Measurements from ENCODE around the gene NRXN3. TPM values are rescaled to one million over a fixed set of nuclear protein-coding genes. Genes with fewer than 3 reads are reported as not detected.
"Not testable (repeated sequence)": the region's sequence is repeated elsewhere in the genome, so short reads cannot be mapped to it uniquely, and the experiment has no call there.

Gene NRXN3
- polyA plus RNA-seq, 5 donors = 1.3 to 1.9 (median 1.4) TPM

- DNase-seq = peak; percentile 72
Measured at GRCh38 chr14:78997811-78998210, 827.6 kb downstream of the NRXN3 start.

- no peak for DNase-seq
Measured at GRCh38 chr14:79009286-79009685, 839.1 kb downstream of the NRXN3 start.

GRCh38 chr14:79011091-79011919 is 841.1 kb downstream of the NRXN3 start:
- DNase-seq = peak in 1 of 2 donors; percentile 9

- DNase-seq = no peak
Measured at GRCh38 chr14:79011920-79012204, 841.7 kb downstream of the NRXN3 start.

- DNase-seq = no peak
Measured at GRCh38 chr14:79016828-79017505, 846.8 kb downstream of the NRXN3 start.

GRCh38 chr14:79017561-79017960 is 847.4 kb downstream of the NRXN3 start:
- no peak for DNase-seq

- DNase-seq = no peak
Measured at GRCh38 chr14:79018836-79019235, 848.7 kb downstream of the NRXN3 start.

GRCh38 chr14:79019898-79020297 is 849.7 kb downstream of the NRXN3 start:
- DNase-seq = not testable (repeated sequence)

- no peak for DNase-seq
Measured at GRCh38 chr14:79021766-79022165, 851.6 kb downstream of the NRXN3 start.

- no peak for DNase-seq
Measured at GRCh38 chr14:79027138-79027537, 857.0 kb downstream of the NRXN3 start.

GRCh38 chr14:79028281-79028680 is 858.1 kb downstream of the NRXN3 start:
- no peak for DNase-seq

GRCh38 chr14:79036441-79036840 is 866.3 kb downstream of the NRXN3 start:
- no peak for DNase-seq

GRCh38 chr14:79037106-79037505 is 866.9 kb downstream of the NRXN3 start:
- DNase-seq = no peak

GRCh38 chr14:79037593-79037992 is 867.4 kb downstream of the NRXN3 start:
- no peak for DNase-seq

GRCh38 chr14:79040790-79041189 is 870.6 kb downstream of the NRXN3 start:
- DNase-seq = no peak

GRCh38 chr14:79043194-79043889 is 873.2 kb downstream of the NRXN3 start:
- DNase-seq = no peak

- no peak for DNase-seq
Measured at GRCh38 chr14:79044894-79045624, 874.9 kb downstream of the NRXN3 start.

GRCh38 chr14:79050787-79051727 is 880.9 kb downstream of the NRXN3 start:
- no peak for DNase-seq

- DNase-seq = no peak
Measured at GRCh38 chr14:79051742-79052141, 881.6 kb downstream of the NRXN3 start.

GRCh38 chr14:79056879-79057278 is 886.7 kb downstream of the NRXN3 start:
- DNase-seq = no peak

GRCh38 chr14:79057333-79057732 is 887.2 kb downstream of the NRXN3 start:
- DNase-seq = no peak

Measured in right lung (tissue), 5 donors.